Fibroblast of peridontal ligament (primary cell): Measurements from ENCODE around the gene URM1.
A peak's percentile ranks its signal among the peaks of the same experiment; 100 is the strongest.

ENCODE experiments used
- DNase-seq: peaks from one replicate; pipeline ENCODE4 v3.0.0-alpha.2; 2010; ENCODE audit errors: extremely low read depth

Gene URM1

DNA sequence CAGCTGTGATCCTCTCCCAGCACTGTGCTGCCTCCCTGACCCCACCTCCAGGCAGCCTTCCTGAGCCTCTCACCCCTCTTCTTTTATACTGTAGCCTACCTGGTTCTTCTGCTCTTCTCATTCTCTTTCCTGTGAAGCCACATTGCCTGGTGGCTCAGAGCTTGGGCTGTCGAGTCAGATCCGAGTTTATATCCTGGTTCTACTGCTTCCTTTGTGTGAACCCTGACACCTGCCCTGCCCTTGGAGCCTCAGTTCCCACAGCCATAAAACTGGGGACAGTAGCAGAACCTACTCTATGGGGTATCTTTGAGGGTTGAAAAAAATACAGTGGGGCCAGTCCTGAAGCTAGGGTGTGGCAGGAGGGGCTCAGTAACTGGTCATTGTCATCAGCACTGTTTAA is 22.0 kb upstream of the URM1 start:
- DNase-seq: no peak

DNA sequence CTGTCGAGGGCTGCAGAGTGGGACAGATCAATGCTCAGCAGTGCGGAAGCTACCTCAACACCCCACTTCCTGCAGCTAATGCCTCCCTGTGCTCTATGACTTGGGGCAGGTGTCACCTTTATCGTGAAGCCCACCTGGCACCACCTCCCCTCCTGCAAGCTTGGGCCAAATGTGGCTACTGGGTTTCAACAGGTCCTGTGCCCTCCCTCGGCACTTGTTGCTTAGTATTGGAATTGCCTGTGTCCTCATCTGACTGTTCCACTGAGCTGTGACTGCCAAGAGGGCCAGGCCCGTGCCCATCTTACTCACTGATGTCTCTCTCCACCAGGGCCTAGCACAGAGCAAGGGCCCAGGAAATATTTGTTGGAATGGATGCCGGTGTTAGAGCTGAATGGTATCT is 21.4 kb upstream of the URM1 start:
- DNase-seq: no peak

DNA sequence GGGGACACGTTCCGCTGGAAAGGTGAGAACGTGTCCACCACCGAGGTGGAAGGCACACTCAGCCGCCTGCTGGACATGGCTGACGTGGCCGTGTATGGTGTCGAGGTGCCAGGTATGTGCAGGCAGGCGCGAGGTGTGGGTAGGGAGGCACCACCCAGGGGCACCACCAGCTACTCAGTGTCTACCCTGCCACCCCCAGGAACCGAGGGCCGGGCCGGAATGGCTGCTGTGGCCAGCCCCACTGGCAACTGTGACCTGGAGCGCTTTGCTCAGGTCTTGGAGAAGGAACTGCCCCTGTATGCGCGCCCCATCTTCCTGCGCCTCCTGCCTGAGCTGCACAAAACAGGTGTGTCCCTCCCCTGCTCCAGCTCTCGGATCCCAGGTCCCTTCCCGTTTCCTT is 15.7 kb upstream of the URM1 start:
- DNase-seq: no peak

DNA sequence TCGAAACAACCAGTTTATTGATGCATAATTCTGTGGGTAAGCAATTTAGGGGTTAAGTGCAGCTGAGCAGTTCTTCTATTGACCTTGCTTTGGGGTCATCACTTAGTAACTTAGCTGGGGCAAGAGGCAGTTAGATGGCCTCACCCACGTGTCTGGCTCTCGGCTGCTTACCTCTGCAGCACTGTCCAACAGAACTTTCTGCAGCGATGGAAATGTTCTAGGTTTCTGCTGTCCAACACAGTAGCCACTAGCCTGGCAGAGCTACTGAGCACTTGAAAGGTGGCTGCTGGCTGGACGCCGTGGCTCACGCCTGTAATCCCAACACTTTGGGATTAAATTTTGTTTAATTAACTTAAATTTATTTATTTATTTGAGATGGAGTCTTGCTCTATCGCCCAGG is 13.1 kb upstream of the URM1 start:
- DNase-seq: no peak

DNA sequence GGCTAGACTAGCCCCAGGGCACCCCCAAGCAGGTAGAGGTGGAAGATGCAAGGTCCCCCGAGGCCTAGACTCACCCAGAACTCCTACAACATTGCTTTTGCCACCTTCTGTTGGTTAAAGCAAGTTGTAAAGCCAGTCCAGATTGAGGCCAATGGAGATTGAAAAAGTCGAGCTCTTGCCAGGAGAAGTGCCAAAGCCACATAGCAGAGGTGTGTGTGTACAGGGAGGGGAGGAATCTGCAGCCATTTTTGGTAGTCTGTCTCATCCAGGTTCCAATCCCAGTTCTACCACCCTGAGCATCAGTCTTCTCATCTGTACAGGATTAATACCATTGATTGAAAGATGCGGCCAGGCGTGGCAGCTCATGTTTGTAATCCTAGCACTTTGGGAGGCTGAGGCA is 12.3 kb upstream of the URM1 start:
- no peak for DNase-seq

DNA sequence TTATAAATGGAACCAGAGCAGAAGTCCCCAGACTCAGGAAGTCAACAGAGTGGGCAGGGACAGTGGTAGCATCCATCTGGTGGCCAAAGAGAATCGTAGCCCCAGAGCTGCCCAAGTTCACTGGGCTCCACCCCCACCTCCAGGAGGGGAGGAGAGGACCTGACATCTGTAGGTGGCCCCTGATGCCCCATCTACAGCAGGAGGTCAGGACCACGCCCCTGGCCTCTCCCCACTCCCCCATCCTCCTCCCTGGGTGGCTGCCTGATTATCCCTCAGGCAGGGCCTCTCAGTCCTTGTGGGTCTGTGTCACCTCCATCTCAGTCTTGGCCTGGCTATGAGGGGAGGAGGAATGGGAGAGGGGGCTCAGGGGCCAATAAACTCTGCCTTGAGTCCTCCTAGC is 10.3 kb upstream of the URM1 start:
- DNase-seq: no peak

DNA sequence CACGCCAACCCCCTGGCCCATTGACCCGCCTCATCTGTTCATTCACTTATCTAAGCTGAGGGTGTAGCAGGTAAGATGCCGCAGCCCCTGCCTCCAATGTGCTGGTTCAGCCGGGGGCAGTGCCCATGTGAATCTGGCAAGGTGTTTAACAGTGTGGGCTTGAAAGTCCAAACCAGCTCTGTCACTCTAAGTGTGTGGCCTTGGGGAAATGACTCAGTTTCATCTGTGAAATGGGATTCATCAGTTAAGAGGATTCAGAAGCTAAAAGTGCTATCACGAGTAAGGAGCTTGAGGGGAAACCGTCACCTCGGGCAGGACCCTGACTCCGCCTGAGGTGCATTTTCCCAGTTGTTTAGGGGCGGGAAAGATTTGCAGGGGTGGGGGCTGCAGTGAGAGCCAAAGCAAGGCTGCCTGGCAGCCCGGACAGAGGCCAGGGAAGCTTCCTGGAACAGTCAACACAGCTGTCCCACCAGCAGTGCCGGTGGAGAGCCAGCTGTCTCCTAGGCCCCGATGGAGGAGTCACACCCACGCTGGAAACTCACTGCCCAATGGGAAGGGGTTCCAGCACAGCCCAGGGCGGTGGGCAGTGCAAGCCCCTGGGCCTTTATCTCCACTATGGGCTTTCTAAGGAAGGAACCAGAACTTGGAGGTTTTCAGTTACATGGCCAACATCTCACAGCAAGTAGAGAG is 9.7 kb upstream of the URM1 start:
- no peak for DNase-seq

DNA sequence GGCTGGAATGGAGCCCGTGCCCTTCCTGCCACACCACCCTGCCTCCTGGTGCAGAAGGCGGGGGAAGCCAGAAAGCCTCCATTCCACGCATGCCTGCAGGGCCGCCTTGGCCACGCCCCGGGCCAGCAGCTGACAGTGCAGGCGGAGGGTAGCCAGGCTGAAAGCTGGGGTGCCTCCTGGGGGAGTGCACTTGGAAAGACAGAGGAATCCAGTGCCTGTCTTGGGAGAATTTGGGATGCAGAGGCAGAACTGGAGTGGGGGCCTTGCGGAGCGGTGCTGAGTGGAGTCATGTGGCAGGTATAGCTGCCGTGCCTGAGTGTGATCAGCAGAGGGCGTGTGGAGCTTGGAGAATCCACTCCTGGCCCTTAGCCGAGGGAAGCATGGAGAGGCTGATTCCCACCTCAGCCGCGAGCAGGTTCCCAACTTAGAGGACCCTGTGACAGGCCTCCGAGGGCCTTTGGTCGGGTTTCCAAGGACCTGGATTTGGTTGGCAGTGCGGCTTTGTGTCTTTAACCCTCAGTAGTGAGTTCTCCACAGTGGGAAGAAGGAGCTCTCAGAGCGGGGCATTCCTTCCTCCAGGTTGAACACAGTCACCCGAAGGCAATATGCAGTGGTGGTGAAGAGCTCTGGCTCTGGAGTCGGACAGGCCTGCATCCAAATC is 9.1 kb upstream of the URM1 start:
- DNase-seq: peak; percentile 86

DNA sequence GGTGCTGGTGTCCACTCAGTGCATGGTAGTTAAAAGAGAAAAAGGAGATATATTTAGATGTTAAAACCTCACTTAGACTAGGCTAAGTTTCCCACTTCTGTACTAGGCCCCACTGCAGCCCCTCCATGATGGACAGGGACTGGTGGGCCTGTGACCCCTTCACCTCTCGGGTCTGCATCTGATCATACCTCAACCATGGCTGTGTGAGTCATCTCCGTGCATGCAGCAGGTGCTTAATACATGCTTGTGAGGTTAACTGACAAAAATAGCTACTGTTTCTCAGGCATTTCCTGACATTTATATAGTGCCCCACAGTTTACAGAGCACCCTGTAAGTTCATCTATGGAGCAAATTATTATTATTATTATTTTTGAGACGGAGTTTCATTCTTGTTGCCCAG is 8.4 kb upstream of the URM1 start:
- DNase-seq: no peak

DNA sequence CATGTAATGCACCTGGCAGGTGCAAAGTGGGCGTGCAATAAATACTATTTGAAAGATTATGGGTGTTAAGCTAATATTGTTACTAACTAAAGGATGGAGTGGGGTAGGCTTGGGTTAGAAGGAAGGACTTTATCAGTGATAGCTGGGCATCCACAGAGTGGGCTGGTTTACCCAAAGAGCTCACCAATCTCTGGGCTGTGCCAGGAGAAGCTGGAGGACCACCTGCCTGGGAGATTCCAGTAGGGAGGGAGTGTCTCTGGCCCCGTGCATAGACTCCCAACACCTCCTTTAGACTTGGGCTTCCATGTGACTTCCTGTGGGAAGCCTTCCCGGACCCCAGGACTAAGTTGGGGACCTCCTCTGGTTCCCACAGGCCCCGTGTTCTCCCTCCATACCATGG is 5.6 kb upstream of the URM1 start:
- no peak for DNase-seq

DNA sequence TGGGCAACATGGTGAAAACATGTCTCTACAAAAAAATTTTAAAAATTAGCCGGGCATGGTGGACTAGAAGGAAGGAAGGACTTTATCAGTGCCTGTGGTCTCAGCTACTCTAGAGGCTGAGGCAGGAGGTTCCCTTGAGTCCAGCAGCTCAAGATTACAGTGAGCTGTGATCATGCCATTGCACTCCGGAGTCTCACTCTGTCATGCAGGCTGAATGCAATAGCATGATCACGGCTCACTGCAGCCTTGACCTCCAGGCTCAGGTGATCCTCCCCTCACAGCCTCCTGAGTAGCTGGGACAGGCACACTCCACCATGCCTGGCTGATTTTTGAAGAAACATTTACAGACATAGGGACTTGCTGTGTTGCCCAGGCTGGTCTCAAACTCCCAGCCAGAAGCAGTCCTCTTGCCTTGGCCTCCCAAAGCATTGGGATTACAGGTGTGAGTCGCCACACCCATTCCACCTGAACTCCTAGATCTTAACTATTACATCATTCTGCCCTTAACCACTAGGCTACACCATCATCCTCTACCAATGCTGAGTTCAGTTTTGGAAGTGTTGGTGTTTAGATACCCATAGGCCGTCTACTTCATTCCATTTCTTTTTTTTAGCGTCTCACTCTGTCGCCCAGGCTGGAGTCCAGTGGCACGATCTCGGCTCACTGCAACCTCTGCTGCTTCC is 2.0 kb upstream of the URM1 start:
- DNase-seq: no peak

DNA sequence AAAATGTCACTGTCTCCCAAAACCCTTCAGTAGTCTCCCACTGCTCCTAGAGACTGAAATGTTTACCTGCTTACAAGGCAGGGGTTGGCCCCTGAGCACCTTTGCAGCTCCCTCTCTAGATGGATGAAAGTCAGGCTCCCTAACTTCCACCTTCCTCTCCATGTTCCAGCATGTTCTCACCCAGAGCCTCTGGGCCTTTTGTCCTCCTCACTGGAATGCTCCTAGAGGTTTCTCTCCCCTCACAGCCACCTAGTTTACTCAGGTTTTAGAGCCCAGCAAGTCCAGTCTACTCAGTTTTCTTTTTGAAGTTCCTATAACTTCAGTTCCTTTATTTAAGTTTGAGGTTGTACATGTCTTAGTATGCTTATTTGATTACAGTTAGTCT is 815 bp upstream of the URM1 start:
- no peak for DNase-seq

DNA sequence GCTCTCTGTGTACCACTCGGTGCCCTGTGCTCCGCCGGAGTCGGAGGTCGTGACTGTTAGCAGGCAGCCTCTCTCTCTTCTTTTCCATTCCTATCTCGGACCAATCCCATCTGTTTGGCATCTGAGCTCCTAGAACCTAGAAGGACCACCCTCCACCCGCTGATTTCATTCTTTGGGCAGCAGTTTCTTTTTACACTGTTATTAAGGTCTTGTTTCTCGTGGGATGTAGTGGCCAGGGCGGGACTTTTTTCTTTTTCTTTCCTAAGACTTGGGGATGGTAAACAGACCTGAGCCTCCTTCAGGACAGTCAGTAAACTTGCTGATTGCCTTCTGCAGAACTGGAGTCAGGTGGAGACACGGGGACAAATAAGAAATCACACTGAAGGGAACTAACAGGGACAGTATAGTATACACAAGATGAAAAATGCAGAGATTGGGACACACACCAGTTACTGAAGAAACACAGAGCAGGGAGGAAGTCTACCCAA is 500 bp downstream of the URM1 start:
- DNase-seq: peak; percentile 29

DNA sequence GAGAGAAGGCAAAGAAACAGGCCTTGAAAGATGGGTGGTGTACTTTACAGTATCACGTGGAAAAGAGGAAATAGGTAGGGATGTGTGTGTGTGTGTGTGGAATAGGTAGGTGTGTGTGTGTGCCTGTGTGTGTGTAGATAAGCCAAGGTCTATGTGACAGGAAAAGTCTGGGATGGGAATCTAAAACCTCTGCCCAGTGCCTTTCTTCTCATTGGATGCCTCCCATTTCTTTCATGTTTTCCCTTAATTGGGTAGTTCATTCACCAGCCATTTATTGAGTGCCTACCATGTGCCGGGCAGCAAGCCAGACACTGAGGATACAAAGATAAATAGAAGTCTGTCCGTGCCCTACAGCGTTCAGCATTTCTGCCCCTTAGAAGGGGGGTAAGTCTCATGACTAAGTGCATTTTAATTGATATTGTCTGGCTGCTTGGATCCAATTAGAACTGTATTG is 1.0 kb downstream of the URM1 start:
- peak; percentile 40 for DNase-seq

DNA sequence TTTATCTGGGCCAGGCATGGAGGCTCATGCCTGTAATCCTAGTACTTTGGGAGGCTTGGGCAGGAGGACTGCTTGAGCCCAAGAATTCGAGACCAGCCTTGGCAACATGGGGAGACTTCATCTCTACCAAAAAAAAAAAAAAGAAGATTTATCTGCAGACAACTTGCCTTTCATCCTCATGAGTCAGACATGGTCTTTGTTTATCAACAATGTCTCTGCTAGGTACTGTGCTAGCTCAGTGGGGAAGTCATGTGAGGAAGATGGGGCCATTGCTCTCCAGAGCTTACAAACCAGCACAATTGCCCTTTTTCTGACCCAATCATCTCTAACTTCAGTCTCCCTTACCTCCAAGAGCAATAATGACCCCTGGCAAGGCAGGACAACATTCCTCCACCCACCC is 1.6 kb downstream of the URM1 start:
- peak; percentile 19 for DNase-seq

DNA sequence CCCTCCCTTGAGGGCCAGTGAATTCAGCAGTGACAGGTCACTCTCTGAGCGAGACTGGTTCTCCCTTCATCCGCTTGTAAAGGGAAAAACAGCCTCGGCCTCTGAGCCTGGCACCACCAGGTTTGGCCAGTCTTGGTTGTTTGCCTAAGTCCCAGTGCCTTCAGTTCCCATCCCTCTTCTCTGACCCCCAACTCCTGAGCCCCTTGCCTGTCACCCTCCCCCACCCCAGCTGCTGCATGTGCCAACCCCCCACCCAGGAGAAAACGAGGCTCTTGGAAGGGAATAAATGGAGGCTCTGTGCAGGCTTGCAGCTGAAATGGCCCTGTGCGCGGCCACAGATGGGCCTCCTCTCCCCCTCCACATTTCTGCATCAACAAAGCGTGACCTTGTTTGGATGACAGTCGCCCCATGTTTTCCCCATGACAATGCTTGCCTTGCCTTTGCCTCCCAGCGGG is 3.1 kb downstream of the URM1 start:
- DNase-seq: no peak

DNA sequence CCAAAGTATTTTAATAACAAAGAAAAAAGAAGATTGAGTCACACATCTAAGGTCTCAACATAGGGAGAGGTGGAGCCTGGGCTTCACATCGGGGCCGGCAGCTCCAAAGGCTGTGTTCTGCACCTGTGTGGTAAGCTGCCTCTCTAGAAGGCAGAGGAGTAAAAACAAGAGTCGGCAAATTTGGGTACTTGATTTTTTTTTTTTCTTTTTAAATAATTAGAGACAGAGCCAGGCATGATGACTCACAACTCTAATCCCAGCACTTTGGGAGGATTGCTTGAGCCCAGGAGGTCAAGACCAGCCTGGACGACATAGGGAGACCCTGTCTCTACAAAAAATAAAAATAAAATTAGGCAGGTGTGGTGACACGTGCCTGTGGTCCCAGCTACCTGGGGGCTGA is 4.7 kb downstream of the URM1 start:
- peak; percentile 23 for DNase-seq

DNA sequence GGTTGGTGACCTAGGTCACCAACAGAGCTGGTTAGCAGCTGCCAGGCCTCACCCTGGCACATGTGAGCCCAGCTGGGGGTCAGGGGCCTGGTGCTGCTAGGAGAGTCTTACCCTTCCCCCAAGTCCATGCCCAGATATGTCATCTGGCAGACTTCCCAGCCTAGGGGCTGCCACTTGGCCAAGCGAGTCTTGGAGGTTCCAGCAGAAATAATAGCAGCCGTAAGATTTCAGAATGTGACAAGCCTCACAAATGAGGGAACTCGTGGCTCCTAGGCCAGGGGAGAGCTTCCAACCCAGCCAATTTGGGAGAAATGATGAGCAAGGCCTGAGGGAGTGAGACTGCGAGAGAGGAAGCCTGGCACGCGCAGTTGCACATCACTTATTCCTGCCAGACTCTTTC is 11.1 kb downstream of the URM1 start:
- DNase-seq: no peak

DNA sequence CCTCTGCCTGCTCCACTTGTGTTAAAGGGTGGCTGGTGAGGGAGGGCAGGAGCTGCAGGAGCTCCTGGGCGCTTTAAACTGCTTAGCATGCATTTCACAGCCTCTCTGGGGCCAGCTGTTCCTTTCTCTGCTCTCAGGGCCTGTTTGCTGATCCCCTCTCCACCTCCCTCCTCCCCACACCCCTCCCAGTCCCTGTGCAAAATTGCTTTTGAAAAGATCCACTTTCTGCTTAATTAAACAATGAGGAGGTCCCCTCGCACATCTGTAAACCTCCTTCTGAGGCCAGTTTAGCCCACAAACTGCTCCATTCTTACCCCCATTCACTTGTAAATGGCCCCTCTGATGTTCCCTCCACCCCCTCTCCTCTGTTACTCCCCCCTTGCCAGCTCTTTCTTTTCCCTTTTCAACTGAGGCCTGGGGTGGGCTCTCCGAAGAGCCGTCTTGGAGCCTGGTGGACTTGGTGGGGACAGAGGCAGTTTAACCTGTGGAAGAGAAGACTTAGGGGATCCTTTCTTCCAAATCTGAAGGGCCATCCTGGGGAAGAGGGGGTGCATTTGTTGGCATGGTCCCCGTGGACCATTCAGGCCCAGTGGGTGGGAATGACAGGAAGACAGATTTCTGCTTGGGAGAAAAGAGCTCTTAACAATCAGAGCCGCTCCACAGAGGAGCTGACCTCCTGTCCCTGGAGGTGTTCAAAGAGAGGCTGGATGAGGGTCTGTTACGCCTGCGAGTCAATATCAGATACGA is 12.0 kb downstream of the URM1 start:
- DNase-seq: no peak

DNA sequence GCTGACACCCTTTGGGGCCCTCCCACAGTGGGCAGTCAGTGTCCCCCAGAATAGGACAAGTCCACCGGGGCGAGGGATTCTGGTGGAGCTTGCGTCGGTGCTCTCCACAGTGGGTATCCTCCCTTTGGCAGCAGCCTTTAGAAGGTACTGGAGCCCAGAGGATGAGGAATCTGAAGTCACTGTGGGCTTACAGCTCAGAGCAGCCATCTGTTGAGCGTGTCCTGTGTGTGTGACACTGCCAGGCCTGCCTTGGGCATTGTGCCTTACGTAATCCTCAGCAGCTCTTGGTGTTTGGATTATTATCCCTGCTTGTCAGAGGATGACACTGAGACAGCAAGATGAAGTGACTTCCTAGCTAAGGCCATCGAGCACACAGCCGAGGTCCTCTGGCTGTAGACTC is 12.6 kb downstream of the URM1 start:
- no peak for DNase-seq

DNA sequence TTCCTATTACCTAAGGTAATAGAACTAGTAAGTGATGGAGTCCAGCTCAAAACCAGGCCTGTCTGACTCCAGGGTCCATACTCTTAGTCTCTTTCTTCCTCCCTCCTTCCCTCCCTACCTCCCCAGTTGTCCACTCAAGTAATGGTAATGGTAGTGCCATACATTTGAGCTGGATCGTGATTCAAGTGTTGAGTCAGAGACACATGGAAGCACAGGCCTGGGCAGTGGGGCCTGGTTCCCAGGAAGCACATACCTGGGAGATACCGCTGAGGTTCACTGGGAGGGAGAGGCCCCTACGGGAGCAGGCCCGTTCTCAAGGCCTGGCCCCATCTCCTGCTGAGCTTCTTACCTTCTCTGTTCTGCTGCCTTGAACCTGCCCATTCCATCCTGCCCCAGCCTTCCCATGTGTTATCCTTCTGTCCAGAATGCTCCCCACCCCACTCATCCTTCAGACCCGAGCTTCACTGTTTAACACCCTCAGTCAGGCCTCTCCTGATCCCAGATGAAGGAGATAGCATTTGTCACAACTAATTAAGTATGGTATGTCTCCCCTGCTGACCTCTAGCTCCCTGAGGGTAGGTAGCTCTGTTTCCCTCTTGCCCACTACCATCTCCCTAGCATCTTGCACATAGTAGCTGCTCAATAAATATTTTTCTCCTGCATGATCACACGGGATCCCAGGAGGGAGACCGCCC is 13.8 kb downstream of the URM1 start:
- no peak for DNase-seq
